Measurements from ENCODE around the gene MBP.

- TF ChIP-seq NCOA1 (CRISPR knock-in tag; IDR thresholded peaks at IDR 0.05) (no peak), HNF4G (IDR thresholded peaks at IDR 0.05; ENCODE audit: borderline replicate concordance, low read depth, low read length) (no peak), HNF4G (CRISPR knock-in tag; IDR thresholded peaks at IDR 0.05; ENCODE audit: borderline replicate concordance, low read depth) (no peak), KMT2B (CRISPR knock-in tag; IDR thresholded peaks at IDR 0.05) (no peak), ZNF891 (CRISPR knock-in tag; IDR thresholded peaks at IDR 0.05) (no peak), ZNF383 (CRISPR knock-in tag; IDR thresholded peaks at IDR 0.05; ENCODE audit: borderline replicate concordance) (no peak), PREB (CRISPR knock-in tag; IDR thresholded peaks at IDR 0.05) (no peak), EZH2 (conservative IDR thresholded peaks at IDR 0.05; ENCODE audit: low read depth, low read length) (no peak), ZEB1 (IDR thresholded peaks at IDR 0.05; ENCODE audit: insufficient replicate concordance, low read depth) (no peak), ZNF597 (CRISPR knock-in tag; IDR thresholded peaks at IDR 0.05) (no peak), SOX5 (CRISPR knock-in tag; IDR thresholded peaks at IDR 0.05; ENCODE audit: borderline replicate concordance) (no peak), ZMAT5 (CRISPR knock-in tag; IDR thresholded peaks at IDR 0.05; ENCODE audit: borderline replicate concordance, low read depth) (no peak), THAP11 (CRISPR knock-in tag; IDR thresholded peaks at IDR 0.05) (no peak)
- TF ChIP-seq, protein P1, sequence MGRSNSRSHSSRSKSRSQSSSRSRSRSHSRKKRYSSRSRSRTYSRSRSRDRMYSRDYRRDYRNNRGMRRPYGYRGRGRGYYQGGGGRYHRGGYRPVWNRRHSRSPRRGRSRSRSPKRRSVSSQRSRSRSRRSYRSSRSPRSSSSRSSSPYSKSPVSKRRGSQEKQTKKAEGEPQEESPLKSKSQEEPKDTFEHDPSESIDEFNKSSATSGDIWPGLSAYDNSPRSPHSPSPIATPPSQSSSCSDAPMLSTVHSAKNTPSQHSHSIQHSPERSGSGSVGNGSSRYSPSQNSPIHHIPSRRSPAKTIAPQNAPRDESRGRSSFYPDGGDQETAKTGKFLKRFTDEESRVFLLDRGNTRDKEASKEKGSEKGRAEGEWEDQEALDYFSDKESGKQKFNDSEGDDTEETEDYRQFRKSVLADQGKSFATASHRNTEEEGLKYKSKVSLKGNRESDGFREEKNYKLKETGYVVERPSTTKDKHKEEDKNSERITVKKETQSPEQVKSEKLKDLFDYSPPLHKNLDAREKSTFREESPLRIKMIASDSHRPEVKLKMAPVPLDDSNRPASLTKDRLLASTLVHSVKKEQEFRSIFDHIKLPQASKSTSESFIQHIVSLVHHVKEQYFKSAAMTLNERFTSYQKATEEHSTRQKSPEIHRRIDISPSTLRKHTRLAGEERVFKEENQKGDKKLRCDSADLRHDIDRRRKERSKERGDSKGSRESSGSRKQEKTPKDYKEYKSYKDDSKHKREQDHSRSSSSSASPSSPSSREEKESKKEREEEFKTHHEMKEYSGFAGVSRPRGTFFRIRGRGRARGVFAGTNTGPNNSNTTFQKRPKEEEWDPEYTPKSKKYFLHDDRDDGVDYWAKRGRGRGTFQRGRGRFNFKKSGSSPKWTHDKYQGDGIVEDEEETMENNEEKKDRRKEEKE (IDR thresholded peaks at IDR 0.05) = no peak
- TF ChIP-seq, protein P2, sequence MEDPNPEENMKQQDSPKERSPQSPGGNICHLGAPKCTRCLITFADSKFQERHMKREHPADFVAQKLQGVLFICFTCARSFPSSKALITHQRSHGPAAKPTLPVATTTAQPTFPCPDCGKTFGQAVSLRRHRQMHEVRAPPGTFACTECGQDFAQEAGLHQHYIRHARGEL (CRISPR knock-in tag; IDR thresholded peaks at IDR 0.05) = no peak
Measured at GRCh38 chr18:77071061-77071460, 61.5 kb downstream of the MBP start.

Measured in HepG2 (cell line).